GM23338 (cell line): ENCODE results near the gene KAT2B.

Source experiments
- EZH2 ChIP-seq: fragments of 200-600 bp; sonication (generic); IDR thresholded peaks from one replicate; pipeline ENCODE4 v1.8.0; 2017; ENCODE audit warnings: antibody characterized with exemption, mild to moderate bottlenecking, low read depth; ENCODE audit not compliant: unreplicated experiment
- POLR2AphosphoS5 ChIP-seq: IDR thresholded peaks from 2 replicates; pipeline ENCODE4 v1.6.1; 2016; ENCODE audit warnings: antibody characterized with exemption, low read depth
- TF ChIP-seq, protein P1 (sequence below), 2 experiments: fragments of 200-600 bp in 1 of 2; sonication (generic) in 1 of 2; conservative IDR thresholded peaks; 2 replicates each; pipeline versions ENCODE4 v1.5.1 to v1.6.1; 2016 to 2017; ENCODE audit warnings: antibody characterized with exemption in 2 of 2, low read depth in 2 of 2, mild to moderate bottlenecking in 2 of 2, moderate library complexity in 1 of 2
- TF ChIP-seq, protein P2 (sequence below): IDR thresholded peaks from one replicate; pipeline ENCODE4 v1.6.1; 2018; ENCODE audit warnings: antibody characterized with exemption; ENCODE audit not compliant: unreplicated experiment

DNA sequence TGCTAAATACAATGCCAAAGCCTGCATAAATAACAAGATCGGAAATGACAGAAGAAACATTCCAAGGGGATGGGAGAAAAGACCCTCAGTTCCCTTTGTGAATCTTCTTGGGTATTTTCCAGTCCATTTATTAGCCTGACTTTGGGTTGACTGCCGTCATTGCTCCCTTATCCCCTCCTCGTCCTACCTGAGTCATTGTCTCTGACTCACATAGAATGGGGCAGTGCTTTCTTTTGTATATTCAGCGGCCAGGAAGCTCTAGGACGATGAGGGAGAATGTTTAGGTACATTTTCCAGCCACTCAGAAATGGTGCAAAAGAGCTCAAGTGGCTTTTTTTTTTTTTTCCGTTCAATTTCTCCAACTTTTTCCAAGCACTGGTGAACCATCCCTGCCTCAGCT lies 71.6 kb downstream of the KAT2B start:
- TF ChIP-seq, protein P1, sequence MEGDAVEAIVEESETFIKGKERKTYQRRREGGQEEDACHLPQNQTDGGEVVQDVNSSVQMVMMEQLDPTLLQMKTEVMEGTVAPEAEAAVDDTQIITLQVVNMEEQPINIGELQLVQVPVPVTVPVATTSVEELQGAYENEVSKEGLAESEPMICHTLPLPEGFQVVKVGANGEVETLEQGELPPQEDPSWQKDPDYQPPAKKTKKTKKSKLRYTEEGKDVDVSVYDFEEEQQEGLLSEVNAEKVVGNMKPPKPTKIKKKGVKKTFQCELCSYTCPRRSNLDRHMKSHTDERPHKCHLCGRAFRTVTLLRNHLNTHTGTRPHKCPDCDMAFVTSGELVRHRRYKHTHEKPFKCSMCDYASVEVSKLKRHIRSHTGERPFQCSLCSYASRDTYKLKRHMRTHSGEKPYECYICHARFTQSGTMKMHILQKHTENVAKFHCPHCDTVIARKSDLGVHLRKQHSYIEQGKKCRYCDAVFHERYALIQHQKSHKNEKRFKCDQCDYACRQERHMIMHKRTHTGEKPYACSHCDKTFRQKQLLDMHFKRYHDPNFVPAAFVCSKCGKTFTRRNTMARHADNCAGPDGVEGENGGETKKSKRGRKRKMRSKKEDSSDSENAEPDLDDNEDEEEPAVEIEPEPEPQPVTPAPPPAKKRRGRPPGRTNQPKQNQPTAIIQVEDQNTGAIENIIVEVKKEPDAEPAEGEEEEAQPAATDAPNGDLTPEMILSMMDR (conservative IDR thresholded peaks at IDR 0.05; ENCODE audit: low read depth in 2 of 2) = no peak
- TF ChIP-seq, protein P2, sequence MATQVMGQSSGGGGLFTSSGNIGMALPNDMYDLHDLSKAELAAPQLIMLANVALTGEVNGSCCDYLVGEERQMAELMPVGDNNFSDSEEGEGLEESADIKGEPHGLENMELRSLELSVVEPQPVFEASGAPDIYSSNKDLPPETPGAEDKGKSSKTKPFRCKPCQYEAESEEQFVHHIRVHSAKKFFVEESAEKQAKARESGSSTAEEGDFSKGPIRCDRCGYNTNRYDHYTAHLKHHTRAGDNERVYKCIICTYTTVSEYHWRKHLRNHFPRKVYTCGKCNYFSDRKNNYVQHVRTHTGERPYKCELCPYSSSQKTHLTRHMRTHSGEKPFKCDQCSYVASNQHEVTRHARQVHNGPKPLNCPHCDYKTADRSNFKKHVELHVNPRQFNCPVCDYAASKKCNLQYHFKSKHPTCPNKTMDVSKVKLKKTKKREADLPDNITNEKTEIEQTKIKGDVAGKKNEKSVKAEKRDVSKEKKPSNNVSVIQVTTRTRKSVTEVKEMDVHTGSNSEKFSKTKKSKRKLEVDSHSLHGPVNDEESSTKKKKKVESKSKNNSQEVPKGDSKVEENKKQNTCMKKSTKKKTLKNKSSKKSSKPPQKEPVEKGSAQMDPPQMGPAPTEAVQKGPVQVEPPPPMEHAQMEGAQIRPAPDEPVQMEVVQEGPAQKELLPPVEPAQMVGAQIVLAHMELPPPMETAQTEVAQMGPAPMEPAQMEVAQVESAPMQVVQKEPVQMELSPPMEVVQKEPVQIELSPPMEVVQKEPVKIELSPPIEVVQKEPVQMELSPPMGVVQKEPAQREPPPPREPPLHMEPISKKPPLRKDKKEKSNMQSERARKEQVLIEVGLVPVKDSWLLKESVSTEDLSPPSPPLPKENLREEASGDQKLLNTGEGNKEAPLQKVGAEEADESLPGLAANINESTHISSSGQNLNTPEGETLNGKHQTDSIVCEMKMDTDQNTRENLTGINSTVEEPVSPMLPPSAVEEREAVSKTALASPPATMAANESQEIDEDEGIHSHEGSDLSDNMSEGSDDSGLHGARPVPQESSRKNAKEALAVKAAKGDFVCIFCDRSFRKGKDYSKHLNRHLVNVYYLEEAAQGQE = no peak
- TF ChIP-seq EZH2 = no peak
- no peak for TF ChIP-seq POLR2AphosphoS5
